ENCODE results near the gene ADCY2.

Gene ADCY2

GRCh38 chr5:7517006-7517405 lies 121.1 kb downstream of the ADCY2 start:
- DNase-seq, result no peak

DNA sequence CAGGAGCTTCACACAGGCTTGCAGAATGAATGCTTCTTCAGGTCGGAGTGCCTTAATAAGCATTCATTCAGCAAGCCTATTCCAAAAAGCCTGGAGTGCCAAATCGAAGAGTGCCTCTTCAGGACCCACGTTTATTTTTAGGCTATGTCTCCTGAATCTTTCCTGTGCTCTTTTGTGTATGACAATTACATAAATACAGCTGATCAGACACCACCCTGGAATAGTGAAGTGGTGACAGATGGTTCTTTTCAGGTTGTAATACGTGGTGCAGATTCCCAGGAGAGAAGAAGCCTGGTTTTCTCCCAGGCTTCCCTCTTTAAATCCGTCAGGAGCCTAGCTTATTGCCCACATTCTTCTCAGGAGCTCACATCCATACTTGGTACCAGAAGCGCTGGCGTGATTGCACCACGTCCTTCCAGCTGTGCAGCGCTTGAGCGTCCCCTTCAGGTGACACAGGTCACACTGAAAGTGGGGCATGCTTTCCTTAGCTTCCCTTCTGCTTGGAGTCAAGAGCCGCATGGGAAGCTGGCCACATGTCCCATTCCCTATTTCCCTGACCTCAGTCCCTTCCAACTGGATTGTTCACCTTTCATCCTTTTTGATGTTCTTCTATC lies 123.1 kb downstream of the ADCY2 start:
- DNase-seq, result peak in 1 of 2 experiments; percentile 34

DNA sequence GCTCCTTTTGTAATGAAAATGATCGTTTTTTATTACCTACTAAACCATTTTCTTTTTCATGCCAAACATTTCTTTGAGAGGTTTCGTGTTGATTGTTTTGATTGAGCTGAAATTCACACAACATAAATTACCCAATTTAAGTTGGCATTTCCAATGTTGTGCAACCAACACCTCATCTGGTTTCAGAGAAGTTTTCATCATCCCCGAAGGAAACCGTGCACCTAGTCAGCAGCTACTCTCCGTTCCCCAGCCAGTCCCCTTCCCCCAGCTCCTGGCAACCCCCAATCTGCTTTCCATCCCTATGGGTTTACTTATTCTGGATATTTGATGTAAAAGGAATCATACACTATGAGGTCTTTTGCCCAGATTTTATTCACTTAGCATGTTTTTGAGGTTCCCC lies 123.6 kb downstream of the ADCY2 start:
- no peak for DNase-seq

GRCh38 chr5:7529880-7530279 lies 133.9 kb downstream of the ADCY2 start:
- DNase-seq, result no peak

- DNase-seq, result no peak
Observed at GRCh38 chr5:7533941-7534340, 138.0 kb downstream of the ADCY2 start.

DNA sequence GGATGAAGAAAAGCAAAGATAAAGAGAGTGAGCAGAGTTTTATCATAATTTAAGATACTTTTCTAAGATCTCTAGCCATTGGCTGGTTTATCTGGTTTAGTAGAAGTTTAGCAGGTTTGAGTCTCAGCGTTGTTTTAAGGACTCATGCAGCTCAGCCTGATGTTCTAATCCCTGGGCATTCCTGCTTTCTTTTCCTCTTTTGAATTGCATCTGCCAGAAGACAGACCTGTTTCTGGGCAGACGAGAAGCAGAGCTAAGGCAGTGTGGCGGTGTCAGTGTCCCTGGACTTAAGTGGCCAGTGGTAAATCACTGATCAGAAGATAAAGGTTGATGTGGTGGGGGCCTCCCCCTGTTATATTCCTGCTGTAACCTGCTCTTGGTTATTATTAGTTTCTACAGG lies 138.6 kb downstream of the ADCY2 start:
- no peak for DNase-seq

- DNase-seq, result no peak
Observed at GRCh38 chr5:7537573-7537972, 141.6 kb downstream of the ADCY2 start.

DNA sequence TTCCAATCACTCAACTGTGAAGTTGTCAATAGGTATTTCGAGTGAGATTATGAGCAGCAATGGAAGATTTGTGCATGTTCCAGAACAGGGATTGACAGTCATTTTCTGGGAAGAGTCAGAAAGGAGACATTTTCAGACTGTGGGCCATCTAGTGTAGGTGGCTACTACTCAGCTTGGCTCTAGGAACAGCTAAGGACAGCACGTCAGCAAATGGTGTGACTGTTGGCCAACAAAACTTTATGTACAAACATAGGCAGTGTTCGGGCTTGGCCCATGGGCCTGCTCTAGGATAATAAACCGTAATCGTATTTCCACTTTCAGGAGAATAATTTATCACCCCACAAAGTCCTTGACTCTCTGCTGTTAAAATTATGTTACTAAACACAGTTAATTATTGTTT lies 143.6 kb downstream of the ADCY2 start:
- no peak for DNase-seq

DNA sequence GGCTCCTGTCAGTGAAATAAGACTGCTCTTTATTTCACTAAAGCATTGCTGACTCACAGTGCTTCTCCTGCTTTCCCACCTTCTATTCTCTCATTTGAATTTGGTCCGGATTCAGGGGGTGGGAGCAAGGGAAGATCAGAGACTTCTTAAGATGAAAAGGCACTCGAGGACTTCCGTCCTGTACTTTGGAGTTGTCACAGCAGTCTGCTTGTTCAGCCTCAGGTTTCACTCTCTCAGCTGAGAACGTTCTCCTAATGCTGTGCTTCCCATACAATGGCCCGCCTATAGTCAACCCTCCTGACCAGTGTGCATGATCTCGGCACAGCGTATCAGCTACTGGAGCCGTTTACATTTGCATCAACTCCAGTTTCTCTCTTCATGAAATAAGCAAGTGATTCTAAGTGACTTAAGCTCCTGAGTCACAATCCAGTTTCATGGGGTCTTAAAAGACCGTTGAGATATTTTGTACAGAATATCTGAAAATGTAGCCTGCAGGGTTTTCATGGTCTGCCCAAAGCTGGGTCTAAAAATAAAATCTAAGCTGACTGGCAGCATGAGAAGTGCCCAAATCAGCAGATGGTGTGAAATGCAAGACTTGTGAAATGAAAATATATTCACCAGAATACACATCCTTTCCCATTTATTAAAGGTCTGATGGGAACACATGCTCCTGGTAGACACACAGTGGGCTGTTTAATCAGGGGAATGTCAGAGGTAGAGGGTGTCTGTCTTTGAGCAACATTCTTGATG lies 145.0 kb downstream of the ADCY2 start:
- DNase-seq, result no peak

DNA sequence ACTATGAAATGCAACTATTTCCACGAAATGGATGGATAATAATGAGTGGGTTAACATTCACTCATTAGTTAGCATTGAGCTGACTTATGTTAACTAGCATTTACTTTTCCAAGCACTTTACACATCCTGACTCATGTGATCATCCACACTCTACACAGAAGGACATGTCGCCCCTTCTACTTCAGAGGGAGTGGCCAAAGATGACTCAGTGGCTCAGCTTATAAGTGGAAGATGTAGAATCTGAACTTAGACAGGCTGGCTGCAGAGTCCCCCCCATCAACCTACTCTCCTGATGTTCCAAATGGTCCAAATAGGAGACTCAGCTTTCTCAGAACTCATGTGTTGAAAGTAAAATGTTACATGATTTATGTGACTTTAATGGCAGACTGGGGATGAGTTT lies 146.0 kb downstream of the ADCY2 start:
- no peak for DNase-seq

GRCh38 chr5:7546555-7546954 lies 150.6 kb downstream of the ADCY2 start:
- DNase-seq, result no peak

DNA sequence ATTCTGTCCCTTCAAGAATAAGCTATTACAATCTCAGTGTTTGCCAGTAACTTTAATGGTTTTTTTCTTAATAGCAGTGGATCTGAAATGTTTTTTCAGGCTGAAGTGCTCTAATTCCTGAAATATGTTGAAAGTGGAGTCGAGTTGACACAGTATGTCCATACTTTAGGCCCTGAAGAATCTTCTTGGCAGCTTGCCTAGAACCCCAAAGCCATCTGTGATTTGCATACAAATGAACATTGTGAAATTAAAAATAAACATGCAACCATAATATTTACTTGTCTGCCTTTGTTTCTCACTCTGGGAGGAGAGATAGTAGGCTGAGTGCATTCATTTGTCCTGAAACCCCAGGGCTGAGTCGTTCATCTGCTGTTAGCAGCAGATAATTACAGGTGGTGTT lies 152.7 kb downstream of the ADCY2 start:
- DNase-seq, result no peak

DNA sequence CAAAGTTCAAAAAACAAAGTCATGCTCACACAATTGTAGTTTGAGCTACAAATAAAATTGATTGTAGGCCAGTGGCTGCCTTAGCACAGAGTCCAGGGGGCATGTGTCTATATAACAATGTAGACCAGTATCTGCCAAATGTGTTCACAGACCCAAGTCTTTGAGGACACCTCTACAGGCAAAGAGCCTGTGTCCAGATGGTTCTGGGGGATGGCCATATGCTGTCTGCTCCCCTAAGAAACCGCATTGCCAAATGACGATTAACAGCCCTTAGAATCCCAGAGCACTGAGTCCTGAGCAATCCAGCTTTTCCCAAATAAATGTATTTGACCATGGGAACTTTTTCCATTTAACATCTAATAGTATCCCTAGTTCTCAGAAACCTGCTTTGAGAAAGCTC lies 169.6 kb downstream of the ADCY2 start:
- DNase-seq, result no peak

DNA sequence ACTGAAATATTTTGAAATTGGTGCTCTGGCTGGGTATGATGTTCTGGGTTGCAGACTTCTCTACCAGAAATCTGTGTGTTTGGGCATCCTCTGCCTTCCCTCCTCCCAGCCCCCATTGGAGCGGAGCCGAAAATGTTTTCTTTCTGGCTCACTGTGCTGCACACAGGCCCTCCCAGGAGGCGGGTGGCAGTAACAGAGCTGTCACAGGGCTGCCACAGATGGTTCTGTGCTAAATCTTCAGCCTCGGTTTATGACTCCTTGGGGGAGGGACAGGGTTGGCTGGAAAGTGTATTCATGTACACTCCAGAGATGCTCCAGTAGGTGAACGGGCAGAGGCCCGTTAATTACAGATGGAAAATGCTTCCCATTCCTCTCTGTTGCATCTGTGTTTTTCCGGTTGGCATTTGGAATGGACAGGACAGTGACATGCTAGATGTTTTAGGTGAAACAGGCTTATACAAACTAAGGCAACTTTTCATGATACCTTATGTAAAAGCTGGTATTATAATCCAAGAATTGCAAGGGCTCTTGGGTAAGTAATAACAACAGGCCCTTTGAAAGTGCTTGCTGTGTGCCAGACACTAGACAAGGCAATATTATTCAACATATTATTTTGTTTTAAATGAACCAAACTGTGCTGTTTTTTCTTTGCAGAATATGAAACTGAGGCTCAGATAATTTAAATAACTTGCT lies 180.2 kb downstream of the ADCY2 start:
- DNase-seq, result no peak

GRCh38 chr5:7577381-7577780 lies 181.4 kb downstream of the ADCY2 start:
- no peak for DNase-seq

GRCh38 chr5:7578071-7578470 lies 182.1 kb downstream of the ADCY2 start:
- DNase-seq, result no peak

GRCh38 chr5:7584749-7585148 lies 188.8 kb downstream of the ADCY2 start:
- DNase-seq, result no peak

GRCh38 chr5:7585807-7586206 lies 189.9 kb downstream of the ADCY2 start:
- no peak for DNase-seq

- no peak for DNase-seq
Observed at GRCh38 chr5:7586480-7586879, 190.5 kb downstream of the ADCY2 start.

DNA sequence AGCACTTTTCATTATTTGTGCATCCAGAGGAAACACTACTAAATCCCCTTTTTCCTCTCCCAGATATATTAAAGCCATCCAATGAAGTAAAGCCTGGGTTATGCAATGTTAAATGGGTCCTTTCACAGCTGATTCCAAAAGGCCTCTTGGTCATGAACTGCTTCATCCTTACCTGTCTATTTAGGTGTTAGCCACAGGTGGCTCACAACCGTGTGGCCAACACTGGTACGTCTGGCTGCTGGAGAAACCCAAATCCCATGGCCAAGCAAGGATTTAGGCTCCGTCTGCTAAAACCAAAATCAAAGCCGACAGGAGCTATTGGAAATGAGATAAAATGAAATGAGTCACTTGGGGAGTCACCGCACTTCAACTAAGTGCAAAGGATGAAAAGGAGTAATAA lies 193.9 kb downstream of the ADCY2 start:
- DNase-seq, result no peak

DNA sequence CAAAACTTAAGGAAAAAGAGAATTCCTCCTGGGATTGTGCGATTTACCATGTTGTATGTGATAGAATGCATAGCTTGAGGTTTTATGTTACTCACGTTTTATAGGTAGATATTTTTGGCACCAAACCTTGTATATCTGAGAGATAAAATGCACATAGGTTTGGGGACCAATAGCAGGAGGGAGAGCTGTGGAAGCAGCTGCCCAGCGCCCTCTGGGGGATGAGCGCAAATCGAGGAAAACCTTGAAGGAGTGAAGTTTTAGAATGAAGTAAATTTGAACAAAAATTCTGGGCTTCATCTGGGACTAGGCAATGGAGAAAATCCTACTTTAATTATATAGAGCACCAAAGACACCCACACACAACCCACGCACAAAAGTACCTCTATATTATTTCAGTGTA lies 197.0 kb downstream of the ADCY2 start:
- DNase-seq, result peak in 1 of 2 experiments; percentile 16

- DNase-seq, result no peak
Observed at GRCh38 chr5:7597059-7597642, 201.2 kb downstream of the ADCY2 start.

DNA sequence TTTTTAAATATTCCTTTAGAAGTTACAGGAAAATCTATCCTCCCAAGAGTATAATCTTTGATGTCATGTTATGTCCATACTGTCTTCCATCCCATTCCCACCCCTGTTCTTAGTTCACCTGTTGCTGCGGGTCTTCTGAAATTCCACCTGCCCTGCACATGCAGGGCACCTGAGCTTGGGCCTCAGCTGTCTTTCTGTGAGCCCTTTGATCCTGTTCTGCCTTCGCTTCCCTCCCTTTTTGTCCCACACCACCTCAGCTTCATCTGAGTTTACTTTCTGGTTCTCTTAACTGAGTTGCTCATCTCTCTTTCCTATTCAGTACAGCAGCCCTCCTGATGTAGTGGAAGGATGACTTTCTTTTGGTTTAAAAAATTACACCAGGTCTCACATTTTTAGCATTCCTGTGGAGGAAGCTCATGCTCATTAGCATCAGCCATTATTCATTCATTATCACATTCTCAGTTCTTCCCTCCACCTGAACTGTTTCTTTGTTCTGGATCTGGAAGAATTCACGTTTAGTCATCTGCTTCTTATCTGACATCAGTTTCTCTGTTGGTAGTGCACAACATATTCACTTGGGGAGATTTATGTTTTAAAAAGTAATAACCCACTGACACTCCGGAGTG lies 211.0 kb downstream of the ADCY2 start:
- no peak for DNase-seq
